Measurements from ENCODE around the gene FBXL14.
"Not testable (repeated sequence)": the region's sequence is repeated elsewhere in the genome, so short reads cannot be mapped to it uniquely, and the experiment has no call there.

The FBXL14 gene

DNA sequence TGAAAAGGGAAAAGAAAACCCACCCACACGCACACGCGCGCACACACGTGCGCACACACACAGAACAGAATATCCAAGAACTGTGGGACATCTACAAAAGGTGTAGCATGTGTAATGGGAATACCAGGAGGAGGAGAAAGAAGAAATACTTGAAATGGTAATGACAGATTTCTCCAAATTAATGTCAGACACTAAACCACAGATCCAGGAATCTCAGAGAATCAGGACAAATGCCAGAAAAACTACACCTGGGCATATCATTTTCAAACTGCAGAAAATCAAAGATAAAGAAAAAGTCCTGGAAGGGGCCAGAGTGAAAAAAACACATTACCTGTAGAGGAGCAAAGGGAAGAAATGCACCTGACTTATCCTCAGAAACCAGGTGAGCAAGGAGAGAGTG, 26.5 kb downstream of the FBXL14 start:
- no peak for DNase-seq

DNA sequence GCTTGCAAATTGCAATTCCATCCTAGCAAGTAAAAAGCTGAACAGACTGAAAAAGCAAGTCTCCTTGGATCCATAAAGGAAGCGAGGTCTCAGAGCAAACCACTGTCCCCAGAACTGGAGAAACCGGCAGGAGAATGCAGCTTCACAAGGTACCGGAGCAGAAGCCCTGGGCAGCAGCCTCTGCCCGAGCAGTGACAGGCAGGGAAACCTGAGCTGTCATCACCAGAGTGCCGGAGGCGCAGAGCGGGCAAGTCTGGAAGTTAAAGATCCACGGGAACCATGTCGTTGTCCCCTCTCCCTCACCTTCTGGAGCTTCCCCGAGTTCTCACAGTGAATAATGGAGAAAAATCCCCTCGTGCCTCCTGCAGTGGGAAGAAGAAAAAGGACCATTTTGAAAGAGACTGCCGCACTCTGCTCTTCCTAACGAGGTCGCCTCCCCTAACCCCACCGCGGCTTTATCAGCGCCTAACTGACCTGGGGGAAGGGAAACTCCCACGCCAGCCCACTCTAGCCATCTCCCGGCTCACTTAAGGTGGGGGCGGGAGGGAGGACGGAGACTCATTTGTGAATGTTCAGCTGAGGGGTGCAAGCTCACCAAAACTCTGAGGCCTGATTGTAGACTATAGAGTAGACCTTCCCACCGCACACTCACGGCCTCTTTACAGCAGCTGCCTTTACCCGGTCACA, 27.8 kb downstream of the FBXL14 start:
- no peak for DNase-seq

DNA sequence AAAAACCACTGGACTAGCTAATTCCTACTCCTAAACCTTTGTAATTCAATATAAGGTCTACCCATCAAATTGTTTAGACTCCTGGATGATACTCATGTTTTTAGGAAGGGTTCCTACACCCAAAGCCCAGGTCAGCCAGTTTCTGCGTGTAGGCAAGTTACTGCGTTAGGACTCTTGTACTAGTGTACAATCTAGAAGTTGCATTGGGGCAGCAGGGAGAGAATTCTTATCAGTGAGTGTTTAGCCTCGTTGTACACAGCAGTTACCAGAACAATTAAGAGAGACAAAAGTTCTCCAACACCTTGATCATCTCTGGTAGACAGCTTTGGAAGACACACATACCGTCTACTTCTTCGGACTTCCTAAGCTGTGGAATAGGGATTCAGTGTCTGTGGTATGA, 29.2 kb downstream of the FBXL14 start:
- DNase-seq: no peak

DNA sequence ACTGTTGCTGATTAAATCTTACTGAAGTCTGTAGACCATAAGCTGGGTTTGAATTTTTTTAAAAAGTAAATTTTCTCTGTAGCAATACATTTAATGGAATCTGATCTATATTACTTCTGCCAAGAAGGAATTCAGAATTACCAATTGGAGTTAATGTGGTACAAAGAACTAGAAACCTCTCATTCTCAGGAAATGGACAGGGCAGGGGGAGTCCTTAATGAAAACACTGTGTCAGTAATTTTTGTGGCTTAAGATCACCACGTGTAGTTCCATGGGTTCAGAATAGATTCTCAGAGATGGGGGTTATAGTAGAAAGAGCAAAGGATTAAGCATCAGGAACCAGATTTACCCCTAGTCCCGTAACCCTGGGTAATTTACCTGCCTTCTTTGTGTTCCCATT, 30.3 kb downstream of the FBXL14 start:
- DNase-seq: no peak

DNA sequence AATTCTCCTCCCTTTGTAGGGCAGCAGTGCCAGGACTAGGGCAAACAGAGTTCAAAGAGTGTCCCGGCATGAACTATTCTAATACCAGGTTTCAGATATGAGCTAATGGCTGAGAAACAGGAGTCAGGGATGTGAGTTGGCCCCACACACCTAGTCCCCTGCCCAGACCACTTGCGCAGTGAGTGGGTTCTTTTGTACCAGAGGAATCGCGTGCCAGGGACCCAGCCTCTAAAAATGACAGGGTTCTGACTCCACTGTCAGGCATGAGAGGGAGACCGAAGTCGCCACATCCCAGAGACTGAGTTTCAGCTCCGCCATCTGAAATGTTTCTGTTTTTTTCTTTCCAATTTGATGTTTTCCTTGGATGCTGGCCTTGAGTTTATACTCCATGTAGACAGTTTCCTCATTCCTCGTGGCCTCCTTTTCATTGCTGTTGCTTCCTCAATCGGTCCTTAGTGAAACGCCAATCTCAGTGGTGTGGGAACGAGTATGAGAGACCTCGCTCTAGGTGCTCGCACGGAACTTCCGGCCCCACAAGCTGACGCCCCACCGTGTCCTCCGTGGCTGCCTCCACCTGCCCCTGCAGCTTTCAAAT, 31.5 kb downstream of the FBXL14 start:
- no peak for DNase-seq

DNA sequence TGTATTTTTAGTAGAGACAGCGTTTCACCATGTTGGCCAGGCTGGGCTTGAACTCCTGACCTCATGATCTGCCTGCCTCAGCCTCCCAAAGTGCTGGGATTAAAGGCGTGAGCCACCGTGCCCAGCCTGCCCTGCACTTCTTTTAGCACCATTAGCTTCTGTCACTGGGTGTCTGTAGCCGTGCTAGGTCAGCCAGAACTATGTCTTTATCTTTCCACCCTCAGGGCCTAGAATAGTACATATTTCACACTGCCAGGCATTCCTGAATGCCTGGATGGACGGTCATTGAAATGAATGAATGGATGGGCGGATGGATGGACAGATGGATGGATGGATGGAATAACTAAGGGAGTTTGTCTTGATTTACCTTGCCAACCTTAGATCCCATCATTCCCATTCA, 33.7 kb downstream of the FBXL14 start:
- no peak for DNase-seq

DNA sequence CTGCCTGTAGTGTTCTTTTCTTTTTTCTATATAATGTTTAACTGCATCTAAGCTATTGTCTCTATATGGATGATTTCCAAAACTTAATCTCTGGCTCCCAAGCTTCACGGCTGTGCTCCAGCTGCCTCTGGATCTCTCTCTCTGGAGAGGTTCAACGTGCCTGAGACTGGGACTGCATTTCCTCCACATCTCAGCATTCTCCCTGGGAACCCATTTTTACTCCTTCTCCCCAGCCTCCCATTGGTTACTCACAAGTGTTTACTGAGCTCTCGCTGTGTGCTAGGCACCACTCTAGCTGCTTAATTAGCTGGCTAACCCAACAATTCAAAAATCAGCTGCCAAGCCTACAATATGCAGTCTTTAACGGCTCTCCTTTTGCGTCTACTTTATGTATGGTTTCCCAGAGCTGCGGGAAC, 34.7 kb downstream of the FBXL14 start:
- no peak for DNase-seq

DNA sequence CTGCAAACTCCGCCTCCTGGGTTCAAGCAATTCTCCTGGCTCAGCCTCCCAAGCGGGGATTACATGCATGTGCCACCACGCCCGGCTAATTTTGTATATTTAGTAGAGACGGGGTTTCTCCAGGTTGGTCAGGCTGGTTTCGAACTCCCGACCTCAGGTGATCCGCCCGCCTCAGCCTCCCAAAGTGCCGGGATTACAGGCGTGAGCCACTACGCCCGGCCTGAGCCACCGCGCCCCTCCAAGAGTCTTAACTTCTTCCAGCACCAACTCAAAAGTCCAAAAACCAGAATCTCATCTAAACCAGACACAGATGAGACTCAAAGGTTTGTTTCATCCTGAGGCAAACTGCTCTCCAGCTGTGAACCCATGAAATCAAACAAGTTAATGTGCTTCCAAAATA, 36.3 kb downstream of the FBXL14 start:
- not testable (repeated sequence) for DNase-seq

DNA sequence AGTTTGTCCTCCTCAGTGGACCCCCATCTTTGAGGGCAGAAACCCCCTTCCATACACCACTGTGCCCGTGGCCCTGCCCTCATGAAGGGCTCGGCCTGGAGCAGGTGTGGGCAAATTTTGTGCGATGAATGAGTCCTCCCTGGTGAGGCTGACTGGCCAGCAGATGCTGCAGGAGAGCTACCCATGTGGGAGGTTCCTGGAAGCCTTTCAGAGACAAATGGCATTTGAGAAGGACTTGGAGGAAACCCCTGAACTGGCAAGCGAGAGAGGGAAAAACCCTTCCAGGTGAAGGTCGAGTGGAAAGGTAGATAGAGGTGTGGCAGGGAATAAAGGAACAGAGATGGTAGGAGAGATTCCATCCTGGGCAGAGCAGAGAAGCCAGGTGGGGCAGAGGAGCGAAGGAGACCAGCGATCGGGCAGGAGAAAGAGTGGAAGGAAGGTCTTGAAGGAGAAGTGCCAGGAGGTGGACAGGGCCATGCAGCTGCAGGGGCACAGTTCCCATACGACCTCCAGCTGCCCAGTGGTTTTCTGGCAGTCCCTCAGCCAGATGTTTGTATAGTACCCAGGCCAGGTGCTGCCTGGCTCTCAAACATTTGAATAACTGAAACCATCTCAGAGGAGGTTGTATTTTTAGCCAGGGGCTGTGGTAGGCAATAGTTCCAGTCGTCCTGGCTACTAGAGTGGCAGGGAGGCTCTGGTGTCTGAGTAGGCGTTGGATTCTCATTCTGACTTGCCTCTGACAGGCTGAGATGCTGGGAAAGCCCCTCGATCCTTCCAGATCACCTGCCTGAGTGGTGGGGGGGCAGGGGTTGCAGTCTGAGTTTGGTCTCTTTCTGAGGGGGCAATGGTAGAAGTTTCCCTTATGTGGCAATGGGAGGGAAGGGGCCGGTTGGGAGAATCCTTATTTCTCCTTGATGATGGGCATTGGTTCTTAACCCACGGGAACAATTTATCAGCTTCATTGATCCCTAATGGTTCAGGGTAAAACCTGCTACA, 40.1 kb downstream of the FBXL14 start:
- no peak for DNase-seq

DNA sequence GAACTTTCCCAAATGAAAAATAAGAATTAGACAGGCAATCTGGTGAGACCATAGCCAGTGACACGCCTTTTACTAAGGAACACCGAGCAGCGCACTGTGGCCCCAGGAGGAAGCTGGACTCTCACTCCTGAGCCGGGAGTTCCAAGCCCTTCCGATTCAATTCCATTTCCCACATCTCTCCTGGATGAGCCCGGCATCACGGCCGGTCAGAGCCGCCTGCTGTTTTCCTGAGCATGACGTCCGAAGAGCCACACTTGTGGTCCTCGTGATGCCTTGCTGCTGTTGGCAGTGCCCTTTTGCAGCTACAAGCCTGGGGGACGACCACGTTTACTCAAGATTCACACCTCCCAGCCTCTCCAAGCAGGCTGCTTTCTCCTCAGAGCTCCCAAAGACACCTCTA, 40.8 kb downstream of the FBXL14 start:
- DNase-seq: no peak

DNA sequence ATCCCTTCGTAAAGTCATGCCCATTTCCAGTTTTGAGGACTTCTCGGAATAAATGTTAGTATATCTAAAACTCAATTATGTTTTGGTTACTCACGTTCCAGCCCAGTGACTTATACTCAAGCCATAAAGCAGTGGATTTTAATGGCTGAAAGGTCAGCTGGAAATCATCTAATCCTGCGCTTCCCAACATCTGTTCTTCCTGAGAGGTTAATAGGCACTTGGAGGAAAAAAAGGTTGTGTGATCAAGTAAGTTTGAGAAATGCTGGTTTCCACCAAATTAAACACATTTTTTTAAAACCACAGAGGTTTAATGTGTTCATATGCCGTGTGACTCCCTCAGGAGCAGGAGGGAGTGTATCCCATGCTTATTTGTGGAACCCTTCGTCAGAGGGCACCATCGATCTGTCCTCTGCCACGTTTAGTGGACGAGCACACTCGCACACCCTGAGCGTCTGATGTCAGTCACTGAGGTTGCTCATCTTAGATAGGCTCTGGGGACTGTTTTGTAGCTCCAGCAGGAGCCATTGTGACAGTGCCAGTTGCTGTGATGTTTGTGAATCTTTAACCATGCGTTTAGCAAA, 41.4 kb downstream of the FBXL14 start:
- no peak for DNase-seq

DNA sequence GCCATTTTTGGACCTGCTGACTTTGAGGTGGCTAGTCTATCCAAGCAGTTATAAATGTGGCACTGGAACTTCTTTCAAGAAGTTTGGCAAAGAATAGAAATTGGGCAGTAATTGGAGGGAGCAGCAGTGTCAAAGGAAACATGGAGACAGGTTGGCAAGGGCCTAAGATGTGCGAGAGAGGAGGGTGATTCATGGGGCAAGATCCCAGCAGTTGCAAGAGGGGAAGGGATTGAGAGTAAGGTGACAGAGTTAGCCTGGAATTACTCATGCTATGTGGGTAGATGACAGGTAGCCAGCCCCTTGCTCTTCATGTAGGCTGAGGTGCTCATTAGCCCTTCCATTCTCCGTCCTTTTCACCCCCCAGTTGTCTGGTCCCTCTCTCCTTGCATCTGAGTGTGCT, 42.2 kb downstream of the FBXL14 start:
- DNase-seq: no peak

DNA sequence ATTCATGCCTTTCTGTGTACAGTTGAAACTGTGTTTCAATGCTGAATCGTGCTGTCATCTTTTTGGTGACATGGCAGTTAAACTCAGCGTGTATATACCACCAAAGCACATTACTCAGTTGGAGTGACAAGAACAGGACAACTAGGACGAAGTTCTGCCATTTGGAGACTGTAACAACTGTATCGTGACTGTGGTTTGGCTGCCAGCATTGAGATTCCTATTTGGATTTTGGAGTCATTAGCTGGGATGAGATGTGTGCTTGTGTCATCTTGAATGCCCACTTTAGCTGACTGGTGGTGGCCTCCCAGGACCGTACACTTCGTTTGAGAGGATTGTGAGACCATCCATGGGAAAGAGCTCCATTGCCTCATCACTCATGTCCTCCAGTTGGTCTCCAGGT, 42.9 kb downstream of the FBXL14 start:
- no peak for DNase-seq

DNA sequence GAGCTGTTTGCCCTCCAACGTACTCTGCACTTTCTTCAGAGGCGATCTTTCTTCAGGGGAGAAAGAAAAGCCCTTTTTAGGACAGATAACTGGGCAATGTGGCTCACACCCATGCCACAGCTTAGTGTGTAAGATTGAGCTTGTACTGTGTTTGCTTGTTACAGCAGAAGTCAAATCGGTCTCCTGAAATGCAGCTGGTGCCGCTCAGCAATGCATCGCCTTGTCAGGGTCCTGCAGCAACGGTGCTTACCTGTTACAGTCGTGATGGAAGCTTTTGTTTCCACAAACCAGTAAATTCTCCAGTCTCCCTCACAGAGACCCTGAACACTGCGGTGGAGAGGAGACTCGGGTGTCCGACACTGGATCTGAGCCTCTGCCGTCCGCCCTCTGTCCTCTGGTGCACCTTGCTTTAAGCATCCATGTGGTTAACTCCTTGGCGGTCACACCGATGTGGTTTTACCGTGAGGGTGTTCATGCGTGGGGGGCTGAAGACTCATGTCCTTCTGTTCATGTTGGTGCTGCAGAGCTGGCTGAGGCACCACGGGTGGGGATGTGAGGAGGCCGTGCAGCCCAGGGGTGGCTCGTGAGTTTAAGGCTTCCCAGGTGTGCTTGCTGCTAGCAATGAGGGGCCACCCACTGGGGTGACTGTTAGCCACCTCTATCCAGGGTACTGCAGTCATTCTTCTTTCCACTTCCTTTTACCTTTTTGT, 47.3 kb downstream of the FBXL14 start:
- DNase-seq: no peak

DNA sequence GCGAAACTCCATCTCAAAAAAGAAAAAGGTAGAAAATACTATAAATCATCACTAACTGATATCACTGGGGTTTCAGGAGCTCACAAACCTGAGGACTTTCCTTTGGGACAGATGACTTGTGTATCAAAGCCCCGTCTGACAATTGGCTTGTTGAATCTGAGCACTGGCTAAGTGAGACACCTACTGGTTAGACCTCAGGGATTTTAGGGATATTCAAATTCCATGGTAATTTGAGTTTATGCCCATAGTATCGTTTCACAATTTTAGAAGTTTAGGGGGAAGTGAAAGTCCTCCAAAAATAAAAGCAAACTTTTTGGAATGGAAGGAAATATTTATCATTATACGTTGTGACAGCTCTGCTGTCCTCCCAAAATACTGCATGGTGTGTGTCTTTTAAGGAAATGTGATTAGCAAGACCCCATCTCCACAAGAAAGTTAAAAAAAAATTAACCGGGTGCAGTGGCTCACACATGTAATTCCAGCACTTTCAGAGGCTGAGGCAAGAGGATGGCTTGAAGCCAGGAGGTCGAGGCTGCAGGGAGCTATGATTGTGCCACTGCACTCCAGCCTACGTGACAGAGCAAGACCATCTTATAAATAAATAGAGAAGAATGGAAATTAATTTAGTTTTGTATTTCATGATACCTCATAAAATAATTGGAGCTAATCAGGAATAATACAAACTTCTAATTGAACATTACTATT, 49.2 kb downstream of the FBXL14 start:
- no peak for DNase-seq

DNA sequence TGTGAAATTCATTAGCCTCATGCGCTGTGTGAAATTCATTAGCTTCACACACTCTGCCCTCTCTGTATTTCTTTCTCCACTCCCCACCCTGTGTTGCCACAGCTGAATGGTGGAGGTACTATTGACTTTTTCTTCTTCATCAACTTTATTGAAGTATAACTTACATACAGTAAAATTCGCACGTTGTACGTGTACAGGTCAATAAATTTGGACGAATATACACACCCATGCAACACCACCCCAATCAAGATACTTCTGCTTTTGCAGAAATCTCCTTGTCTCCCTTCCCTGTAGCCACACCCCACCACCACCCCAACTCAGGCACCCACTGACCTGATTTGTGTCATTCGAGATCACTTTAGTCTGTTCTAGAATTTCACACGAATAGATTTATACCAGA, 51.8 kb downstream of the FBXL14 start:
- no peak for DNase-seq

DNA sequence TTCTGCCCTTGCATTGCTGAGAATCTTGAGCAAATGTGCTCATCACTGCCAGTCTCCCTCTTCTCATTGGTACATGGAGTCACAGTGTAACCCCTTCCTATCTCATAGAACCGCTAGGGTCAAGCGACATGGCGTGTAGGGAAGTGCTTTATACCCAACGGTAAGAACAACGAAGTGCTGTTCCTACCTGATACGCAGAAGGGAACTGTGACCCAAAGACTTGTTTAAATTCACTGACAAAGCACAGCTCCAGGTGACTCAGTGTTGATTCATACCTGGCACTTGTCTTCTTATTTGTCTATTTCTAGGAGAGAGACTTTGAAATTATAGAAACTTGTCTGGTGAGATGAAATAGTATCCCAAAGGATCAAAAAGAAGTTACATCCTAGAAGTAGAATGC, 53.7 kb downstream of the FBXL14 start:
- no peak for DNase-seq

DNA sequence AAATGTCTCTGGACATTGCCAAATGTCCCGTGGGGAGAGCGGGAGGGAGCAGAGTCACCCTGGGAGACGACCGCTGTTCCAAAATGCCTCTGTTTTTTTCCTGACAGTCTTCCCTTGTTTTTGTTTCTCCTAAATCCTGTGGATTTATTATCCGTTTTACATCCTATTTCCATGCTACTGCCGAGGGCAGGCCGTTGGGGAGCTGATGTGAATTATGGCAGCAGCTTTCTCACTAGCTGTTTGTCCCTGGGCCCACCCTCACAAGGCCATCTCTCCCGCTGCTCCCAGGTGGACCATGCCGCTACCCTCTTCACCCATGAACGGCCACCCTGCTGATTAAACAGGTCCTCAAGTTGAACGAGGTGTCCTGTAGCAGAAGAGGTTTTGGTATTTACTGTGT, 55.2 kb downstream of the FBXL14 start:
- no peak for DNase-seq

DNA sequence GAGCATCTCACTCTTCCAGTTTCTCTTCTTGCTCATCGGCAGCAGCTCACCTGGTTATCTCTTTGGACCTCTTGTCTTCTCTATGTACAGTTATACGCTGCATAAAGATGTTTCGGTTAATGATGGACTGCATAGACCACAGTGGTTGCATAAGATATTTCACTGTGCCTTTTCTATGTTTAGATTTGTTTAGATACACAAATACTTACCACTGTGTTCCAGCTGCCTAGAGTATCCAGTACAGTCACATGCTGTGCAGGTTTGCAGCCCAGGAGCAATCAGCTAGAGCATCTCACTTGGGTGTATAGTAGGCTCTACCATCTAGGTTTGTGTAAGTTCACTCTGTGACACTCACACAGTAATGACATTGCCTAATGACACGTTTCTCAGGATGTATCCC, 57.6 kb downstream of the FBXL14 start:
- no peak for DNase-seq

DNA sequence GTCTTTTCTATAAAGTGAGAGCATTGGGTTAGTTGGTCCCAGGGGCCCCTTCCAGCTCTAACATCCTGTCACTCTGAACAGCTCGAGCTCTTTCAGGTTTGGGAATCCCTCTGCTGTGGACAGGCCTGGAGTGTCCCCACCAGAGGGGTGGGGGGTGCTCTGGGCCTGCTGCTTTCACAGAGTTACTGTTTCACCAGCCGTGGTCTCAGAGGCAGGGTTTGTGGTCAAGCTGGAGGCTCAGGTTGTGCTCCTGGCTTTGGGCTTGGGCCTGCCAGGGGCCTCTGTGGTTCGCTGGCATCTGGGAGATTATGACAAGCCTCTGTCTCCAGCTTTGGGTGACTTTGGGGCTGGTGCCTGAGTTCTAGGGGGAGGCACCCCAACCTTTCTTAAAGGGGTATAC, 59.6 kb downstream of the FBXL14 start:
- DNase-seq: no peak

DNA sequence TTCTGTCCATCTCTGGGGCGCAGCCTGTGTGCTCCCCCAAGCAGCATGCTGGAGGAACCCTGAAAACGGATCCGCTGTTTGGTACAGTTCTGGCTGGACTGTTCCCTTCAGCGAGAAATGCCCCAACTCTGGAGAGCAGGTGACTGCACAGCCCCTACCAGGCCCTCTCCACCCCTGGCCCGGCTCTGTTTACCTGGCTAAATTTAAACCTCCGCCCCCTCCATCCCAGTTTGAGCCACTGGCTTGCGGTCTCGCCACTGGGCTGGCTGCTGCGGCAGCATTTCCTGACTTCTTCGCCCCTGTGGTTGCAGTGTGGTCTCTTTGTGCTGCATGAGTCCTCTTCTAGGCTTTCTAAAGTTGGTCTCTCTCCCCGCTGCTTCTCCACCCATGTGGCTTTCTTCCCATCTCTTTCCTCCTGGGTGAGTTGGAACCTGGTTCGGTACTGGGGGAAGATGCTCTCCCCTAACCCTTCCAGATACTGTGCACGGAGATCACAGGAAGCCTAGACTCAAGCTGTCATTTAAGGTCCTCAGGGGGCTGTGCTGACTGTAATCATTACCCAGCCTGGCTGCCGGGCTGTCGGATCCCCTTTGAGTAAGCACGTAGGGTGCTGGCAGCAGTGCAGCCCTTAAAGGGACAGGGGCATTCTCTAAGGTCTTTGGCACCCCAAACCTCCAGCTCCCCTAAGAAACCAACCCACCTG, 60.6 kb downstream of the FBXL14 start:
- DNase-seq: peak in 3 of 6 experiments; percentile 25 to 59 (median 26)
